Vagina (tissue), 2 donors: ENCODE results near the gene PLD1. TPM values are rescaled to one million over a fixed set of nuclear protein-coding genes. Genes with fewer than 3 reads are reported as not detected.
A peak's percentile ranks its signal among the peaks of the same experiment; 100 is the strongest.

ENCODE experiments used
- DNase-seq, 2 donors: peaks; one replicate each; pipeline ENCODE4 v3.0.0-alpha.2; 2017; ENCODE audit errors: extremely low spot score in 2 of 2
- H3K27ac ChIP-seq: fragments of 200-600 bp; sonication (generic); one replicate; pipeline ENCODE4 v1.5.1; 2019
- H3K27me3 ChIP-seq: fragments of 200-600 bp; sonication (generic); one replicate; pipeline ENCODE4 v1.5.1; 2019
- H3K36me3 ChIP-seq, 2 donors: fragments of 200-600 bp; sonication (generic); one replicate each; pipeline ENCODE4 v1.5.1; 2017 to 2019
- H3K4me1 ChIP-seq: fragments of 200-600 bp; sonication (generic); one replicate; pipeline ENCODE4 v1.5.1; 2019
- H3K4me3 ChIP-seq, 2 donors: fragments of 200-600 bp; sonication (generic); 1 replicate in 1 of 2; 2 replicates in 1 of 2; pipeline ENCODE4 v1.5.1; 2016 to 2019
- H3K9me3 ChIP-seq: fragments of 200-600 bp; sonication (generic); one replicate; pipeline ENCODE4 v1.5.1; 2019
- CTCF ChIP-seq, 3 experiments: fragments of 450-650 bp in 2 of 3; fragments of 200-600 bp in 1 of 3; sonication (generic) in 1 of 3; IDR thresholded peaks; one replicate each; pipeline ENCODE4 v1.5.1; 2017 to 2019; ENCODE audit warnings: antibody characterized with exemption in 3 of 3, mild to moderate bottlenecking in 2 of 3, moderate library complexity in 2 of 3
- POLR2A ChIP-seq, 2 donors: fragments of 450-650 bp; IDR thresholded peaks; one replicate each; pipeline ENCODE4 v1.6.1; 2017; ENCODE audit warnings: antibody characterized with exemption in 2 of 2, mild to moderate bottlenecking in 2 of 2, moderate library complexity in 2 of 2
- POLR2AphosphoS5 ChIP-seq, 2 donors: sonication (generic); formaldehyde crosslinking; IDR thresholded peaks; one replicate each; pipeline ENCODE4 v1.9.0; 2017; ENCODE audit warnings: antibody characterized with exemption in 2 of 2, mild to moderate bottlenecking in 2 of 2, low read depth in 1 of 2; ENCODE audit not compliant: insufficient read depth in 1 of 2
- intact Hi-C: fragments of 100-400 bp; cut with DNase I; formaldehyde crosslinking; loops from one replicate; pipeline ENCODE4 v1.15.1; 2023
- total RNA-seq: library from RNA; depleted of rRNA; stranded (reverse); fragments of >200 nt; gene quantifications from one replicate; pipeline ENCODE4 v1.2.3, GENCODE V29; 2016

PLD1 gene
- total RNA-seq, 1 donor from 2014 or later: 35.6 TPM

- Histone ChIP-seq H3K9me3 (no peaks in the 10 kb centered on the region), H3K36me3 (no peaks in the 10 kb centered on the region), H3K27ac (no peak overlapping the region), H3K4me1 (peaks cover 59% of the 10 kb centered on the region), H3K4me3 (no peak overlapping the region), H3K27me3 (no peaks in the 10 kb centered on the region)
- no peak for DNase-seq
- intact Hi-C loops: no loop called here
- TF ChIP-seq POLR2AphosphoS5 (IDR thresholded peaks at IDR 0.05; ENCODE audit: insufficient read depth in 1 of 2, low read depth in 1 of 2): no peak
- TF ChIP-seq POLR2A (IDR thresholded peaks at IDR 0.05): no peak
- no peak for TF ChIP-seq CTCF (IDR thresholded peaks at IDR 0.05)
These were observed 55.2 kb downstream of the PLD1 start for GRCh38 chr3:171755015-171755589.

- H3K9me3 ChIP-seq: no peaks in the 10 kb centered on the region
- H3K4me3 ChIP-seq: no peak overlapping the region
- no peaks in the 10 kb centered on the region for H3K36me3 ChIP-seq
- intact Hi-C loops: no loop called here
- peaks cover 70% of the 10 kb centered on the region for H3K4me1 ChIP-seq
- no peaks in the 10 kb centered on the region for H3K27me3 ChIP-seq
- no peak overlapping the region for H3K27ac ChIP-seq
- no peak for DNase-seq
- no peak for TF ChIP-seq CTCF (IDR thresholded peaks at IDR 0.05)
- TF ChIP-seq POLR2A (IDR thresholded peaks at IDR 0.05): no peak
- TF ChIP-seq POLR2AphosphoS5 (IDR thresholded peaks at IDR 0.05; ENCODE audit: insufficient read depth in 1 of 2, low read depth in 1 of 2): no peak
These were observed 56.4 kb downstream of the PLD1 start for GRCh38 chr3:171753665-171754408.

DNA sequence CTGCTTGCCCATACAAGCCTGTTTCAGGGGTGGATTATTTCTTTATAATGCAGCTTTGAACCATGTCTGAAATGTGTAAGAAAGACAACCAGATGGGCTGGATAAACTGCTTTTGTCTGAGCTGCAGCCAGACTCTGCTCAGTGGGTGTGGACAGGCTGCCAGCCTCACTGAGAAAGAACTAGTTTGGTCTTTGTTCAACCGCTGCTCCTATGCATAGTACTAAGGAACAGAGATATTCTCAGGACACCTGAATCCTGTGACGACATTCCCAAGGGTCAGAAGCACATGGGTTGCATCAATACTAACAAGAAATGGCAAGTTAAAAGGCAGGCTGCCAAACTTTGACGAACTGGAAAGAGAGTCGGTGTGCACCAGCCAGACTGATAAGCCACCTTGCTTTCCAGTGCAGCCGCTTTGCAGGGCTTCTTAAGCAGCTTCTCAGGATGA lies 57.2 kb downstream of the PLD1 start:
- Histone ChIP-seq H3K9me3 (no peaks in the 10 kb centered on the region), H3K4me3 (no peak overlapping the region), H3K27ac (no peak overlapping the region), H3K4me1 (peaks cover 72% of the 10 kb centered on the region), H3K27me3 (no peaks in the 10 kb centered on the region), H3K36me3 (no peaks in the 10 kb centered on the region)
- intact Hi-C loops: no loop called here
- no peak for TF ChIP-seq CTCF (IDR thresholded peaks at IDR 0.05)
- peak in 1 of 2 donors; percentile 79 for TF ChIP-seq POLR2AphosphoS5 (IDR thresholded peaks at IDR 0.05; ENCODE audit: insufficient read depth in 1 of 2, low read depth in 1 of 2)
- DNase-seq: no peak

DNA sequence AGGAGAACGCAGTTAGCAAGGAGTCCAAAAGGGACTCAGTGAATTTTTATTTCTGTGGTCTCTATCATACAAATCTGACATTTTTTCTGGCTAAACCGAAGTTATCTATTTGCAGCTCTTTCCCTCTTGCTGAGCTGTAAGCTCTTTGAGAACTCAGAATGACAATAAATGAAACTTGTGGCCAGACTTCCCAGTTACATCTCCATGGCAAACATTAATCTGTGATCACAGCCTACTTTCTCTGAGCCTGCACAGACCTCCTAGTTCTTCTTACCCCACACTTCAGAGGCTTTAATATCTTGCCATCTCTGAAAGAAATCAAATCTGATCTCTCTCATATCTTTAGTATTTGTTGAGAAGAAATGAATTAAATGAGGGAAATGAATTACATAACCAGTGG lies 58.0 kb downstream of the PLD1 start:
- peaks cover 72% of the 10 kb centered on the region for H3K4me1 ChIP-seq
- no peak overlapping the region for H3K4me3 ChIP-seq
- intact Hi-C loops: no loop called here
- no peaks in the 10 kb centered on the region for H3K36me3 ChIP-seq
- no peak overlapping the region for H3K27ac ChIP-seq
- TF ChIP-seq POLR2A (IDR thresholded peaks at IDR 0.05) (no peak), CTCF (IDR thresholded peaks at IDR 0.05) (no peak), POLR2AphosphoS5 (IDR thresholded peaks at IDR 0.05; ENCODE audit: insufficient read depth in 1 of 2, low read depth in 1 of 2) (no peak)
- H3K9me3 ChIP-seq: no peaks in the 10 kb centered on the region
- H3K27me3 ChIP-seq: no peaks in the 10 kb centered on the region
- DNase-seq: no peak

DNA sequence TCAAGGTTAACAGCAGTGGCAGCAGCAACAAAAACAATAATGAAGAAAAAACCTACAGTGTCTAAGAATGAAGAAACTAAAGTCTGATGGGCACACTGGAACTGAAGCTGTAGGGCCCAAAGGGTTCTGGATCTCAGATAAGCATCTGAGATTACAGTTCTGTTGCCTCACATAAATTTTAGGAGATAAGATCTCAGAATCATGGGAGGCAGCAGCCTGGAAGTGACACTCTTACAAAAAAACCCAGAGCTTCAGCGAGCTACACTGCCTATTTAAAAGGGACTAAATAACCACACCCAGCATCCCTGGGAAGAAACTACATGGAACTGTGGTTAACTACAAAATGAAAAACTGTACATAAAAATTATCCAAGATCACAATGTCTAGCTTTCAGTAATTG lies 61.2 kb downstream of the PLD1 start:
- Histone ChIP-seq H3K36me3 (no peaks in the 10 kb centered on the region), H3K27me3 (no peaks in the 10 kb centered on the region), H3K4me1 (peaks cover 50% of the 10 kb centered on the region), H3K9me3 (no peaks in the 10 kb centered on the region), H3K4me3 (no peak overlapping the region), H3K27ac (no peak overlapping the region)
- no peak for DNase-seq
- TF ChIP-seq POLR2AphosphoS5 (IDR thresholded peaks at IDR 0.05; ENCODE audit: insufficient read depth in 1 of 2, low read depth in 1 of 2) (no peak), CTCF (IDR thresholded peaks at IDR 0.05) (no peak), POLR2A (IDR thresholded peaks at IDR 0.05) (no peak)
- intact Hi-C loops: no loop called here
